ENCODE measurements around the gene PDCD10. TPM values are rescaled to one million over a fixed set of nuclear protein-coding genes. Genes with fewer than 3 reads are reported as not detected.

Gene PDCD10
- total RNA-seq (2014; rRNA removed; shearing (Covaris generic)): 74.9 and 82.0 TPM in 2 replicates

DNA sequence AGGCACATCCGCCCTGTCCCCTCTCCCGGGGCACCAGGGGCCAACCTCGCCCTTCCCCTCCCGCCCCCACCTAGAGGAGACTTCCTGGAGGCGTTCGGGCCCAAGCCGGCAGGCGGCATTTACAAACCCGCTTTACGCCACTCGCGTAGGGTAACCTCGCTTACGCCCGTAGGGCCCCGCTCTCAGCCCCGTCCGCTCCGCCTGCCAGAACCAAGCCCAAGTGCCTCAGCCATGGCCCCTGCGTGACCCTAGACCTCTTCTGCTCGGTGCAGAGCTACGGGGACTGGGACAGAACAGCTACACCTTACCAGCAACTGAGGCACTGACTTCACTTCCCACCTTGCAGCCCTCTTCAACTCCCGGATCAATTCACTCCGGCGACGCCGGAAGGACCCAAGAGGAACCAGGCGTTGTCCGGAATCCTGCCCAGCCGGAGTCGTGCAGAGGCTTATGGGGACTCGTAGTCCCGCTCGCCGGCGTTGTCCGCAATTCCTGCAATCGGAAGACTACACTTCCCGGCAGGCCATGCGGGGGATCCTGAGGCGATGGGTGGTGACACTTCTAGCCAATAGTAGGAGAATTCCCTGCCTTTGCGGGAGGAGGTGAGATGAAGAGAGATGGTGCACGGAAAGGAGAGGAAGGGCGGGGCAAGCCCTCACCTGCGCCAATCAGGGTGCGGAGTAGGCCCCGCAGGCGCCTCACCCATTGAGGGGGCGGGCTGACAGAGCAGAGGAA lies at the start of gene PDCD10:
Gene PDCD10 (minus strand): TSS at position 395 of the 735 bp plus-strand sequence. CDS start 14,735 bp downstream, outside the sequence.

DNA sequence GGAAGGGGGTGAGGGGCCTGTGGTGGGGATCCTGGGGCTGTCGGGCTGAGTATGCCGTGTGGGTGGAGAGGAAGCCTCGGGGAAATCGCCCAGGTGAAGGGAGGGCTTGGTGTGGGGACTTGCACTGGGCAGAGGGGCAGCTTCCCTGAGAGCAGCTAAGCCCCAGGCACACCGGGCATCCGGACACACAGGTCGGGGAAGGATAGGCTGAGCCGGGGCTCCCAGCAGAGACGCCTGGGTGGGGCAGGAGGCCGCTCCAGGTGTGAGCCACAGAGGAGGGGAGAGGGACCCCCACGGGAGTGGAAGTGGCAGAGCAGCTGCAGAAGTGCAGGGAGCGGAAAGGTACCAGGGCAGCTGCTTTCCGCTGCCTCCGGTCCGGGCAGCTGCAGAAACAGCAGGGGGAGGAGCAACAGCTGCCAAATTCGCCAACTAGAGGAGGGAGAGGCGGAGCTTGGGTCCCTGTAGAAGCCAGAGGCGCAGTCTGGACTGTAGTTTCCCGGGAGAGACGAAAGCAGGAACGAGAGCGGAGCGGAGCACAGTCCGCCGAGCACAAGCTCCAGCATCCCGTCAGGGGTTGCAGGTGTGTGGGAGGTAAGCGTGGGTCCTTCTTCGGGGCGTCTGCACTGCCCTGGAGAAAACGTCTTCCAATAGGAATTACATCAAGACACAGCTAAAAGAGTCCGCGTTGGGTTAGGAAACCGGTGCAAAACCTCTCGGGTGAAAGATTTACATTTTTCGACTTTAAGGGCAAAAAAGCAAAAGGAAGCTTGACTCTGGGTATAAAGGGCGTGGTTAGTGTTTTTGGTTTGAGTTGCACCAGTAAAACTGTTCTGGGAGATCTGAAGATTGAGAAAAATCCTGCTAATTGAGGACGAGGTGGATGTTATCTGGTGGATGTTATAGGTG lies 794 bp upstream of the PDCD10 start, which contains the start of gene SERPINI1:
Gene SERPINI1 (plus strand): TSS at position 489 of the 906 bp plus-strand sequence. CDS start 53,408 bp downstream, outside the sequence.

DNA sequence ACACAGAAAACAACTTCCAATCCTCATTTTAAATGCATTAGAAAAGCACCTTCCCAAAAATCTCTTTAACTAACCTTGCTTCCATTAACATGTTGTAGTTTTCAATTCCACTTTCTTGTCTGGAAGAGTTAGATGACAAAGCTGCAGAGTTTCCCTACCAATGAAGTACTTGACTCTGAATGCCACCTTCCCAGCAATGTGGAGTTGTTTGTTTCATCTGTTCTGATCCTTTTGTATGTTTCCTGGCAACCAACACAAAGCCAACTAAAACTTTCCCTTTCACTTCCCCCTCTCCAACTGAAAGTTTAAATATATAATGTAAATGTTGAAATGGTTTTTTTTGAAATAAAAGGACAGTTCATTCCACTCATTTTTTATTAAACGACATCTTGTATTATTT lies 80.9 kb downstream of the PDCD10 start, which contains the start of gene WDR49:
Gene WDR49 (minus strand): TSS at position 183 of the 400 bp plus-strand sequence. CDS start 517 bp downstream, outside the sequence.

Small RNA genes within 50 kb of the gene (small RNA-seq; reads per million reads assigned to genes)
- gene HMGN1P8: not detected

Other genes starting within 250 kb of the PDCD10 start
- gene WDR49, start 81.0 kb downstream of the PDCD10 start, total RNA-seq (2014; rRNA removed; shearing (Covaris generic)): not detected in 2 replicates
- 0.11 and 1.2 TPM in 2 replicates for gene SERPINI1, start 829 bp upstream of the PDCD10 start, total RNA-seq (2014; rRNA removed; shearing (Covaris generic))